Chondrocyte (in vitro differentiated cells): ENCODE data around the gene CGB1. TPM values are rescaled to one million over a fixed set of nuclear protein-coding genes. Genes with fewer than 3 reads are reported as not detected.
A peak's percentile ranks its signal among the peaks of the same experiment; 100 is the strongest.
"Not testable (repeated sequence)": the region's sequence is repeated elsewhere in the genome, so short reads cannot be mapped to it uniquely, and the experiment has no call there.

Source experiments
- DNase-seq: peaks from one replicate; pipeline ENCODE4 v3.0.0; 2021; ENCODE audit warnings: mixed read lengths, low spot score
- H3K27ac Mint-ChIP-seq: one replicate; pipeline ENCODE4 v1.8.0; 2021; ENCODE audit warnings: mild to moderate bottlenecking, moderate library complexity, mixed read lengths; ENCODE audit not compliant: unreplicated experiment
- H3K27me3 Mint-ChIP-seq: 2 replicates; pipeline ENCODE4 v1.8.0; 2021; ENCODE audit warnings: low read depth, mixed read lengths
- H3K36me3 Mint-ChIP-seq: 2 replicates; pipeline ENCODE4 v1.8.0; 2021; ENCODE audit warnings: low read depth, mixed read lengths
- H3K4me1 Mint-ChIP-seq: 2 replicates; pipeline ENCODE4 v1.8.0; 2021; ENCODE audit warnings: low read depth, mild to moderate bottlenecking, mixed read lengths
- H3K4me3 Mint-ChIP-seq: one replicate; pipeline ENCODE4 v1.8.0; 2021; ENCODE audit warnings: mild to moderate bottlenecking, moderate library complexity, mixed read lengths; ENCODE audit not compliant: unreplicated experiment
- H3K9me3 Mint-ChIP-seq: 2 replicates; pipeline ENCODE4 v1.8.0; 2021; ENCODE audit warnings: low read depth, mixed read lengths
- CTCF ChIP-seq: fragments of 200-600 bp; sonication (generic); IDR thresholded peaks from 2 replicates; pipeline ENCODE4 v1.5.0; 2021; ENCODE audit warnings: antibody characterized with exemption, mild to moderate bottlenecking, moderate library complexity
- total RNA-seq: library from RNA; stranded (reverse); gene quantifications from 3 replicates; pipeline ENCODE4 v1.2.1, GENCODE V29; 2021

CGB1 gene
- total RNA-seq, 1 donor from 2014 or later = 0.92 TPM

DNA sequence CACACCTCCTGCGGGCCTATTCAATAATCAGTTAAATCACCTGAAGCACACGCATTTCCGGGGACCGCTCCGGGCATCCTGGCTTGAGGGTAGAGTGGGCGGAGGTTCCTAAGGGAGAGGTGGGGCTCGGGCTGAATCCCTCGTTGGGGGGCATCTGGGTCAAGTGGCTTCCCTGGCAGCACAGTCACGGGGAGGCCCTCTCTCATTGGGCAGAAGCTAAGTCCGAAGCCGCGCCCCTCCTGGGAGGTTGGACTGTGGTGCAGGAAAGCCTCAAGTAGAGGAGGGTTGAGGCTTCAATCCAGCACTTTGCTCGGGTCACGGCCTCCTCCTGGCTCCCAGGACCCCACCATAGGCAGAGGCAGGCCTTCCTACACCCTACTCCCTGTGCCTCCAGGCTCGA lies 6.9 kb upstream of the CGB1 start, which contains the start of gene CGB5:
TSS of gene CGB5 (plus strand) at position 301 of the 400 bp plus-strand sequence. CDS start 362 bp downstream, outside the sequence.
- not testable (repeated sequence) for DNase-seq, H3K27ac Mint-ChIP-seq, H3K9me3 Mint-ChIP-seq, H3K27me3 Mint-ChIP-seq, H3K4me3 Mint-ChIP-seq, H3K36me3 Mint-ChIP-seq
- peaks cover 12% of the 10 kb centered on the region for H3K4me1 Mint-ChIP-seq

DNA sequence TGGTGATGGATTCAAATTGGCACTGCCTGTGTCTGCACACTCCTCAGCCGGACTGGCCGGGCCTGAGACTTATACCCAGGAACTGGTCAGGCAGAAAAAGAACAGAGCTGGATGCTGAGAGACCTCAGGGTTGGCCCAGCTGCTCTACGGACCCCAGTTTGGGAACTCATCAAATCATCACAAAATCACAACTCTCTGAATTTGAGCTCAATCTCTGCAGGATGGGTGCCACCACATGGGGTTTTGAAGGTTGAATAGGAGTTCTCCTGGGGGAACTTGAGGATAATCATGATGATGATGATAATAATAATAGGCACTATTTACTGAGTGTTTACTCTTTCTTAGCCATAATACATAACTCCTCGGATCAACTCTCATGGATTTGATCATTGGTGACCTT lies 6.0 kb upstream of the CGB1 start:
- H3K4me1 Mint-ChIP-seq = peaks cover 19% of the 10 kb centered on the region
- H3K27ac Mint-ChIP-seq, H3K4me3 Mint-ChIP-seq, H3K36me3 Mint-ChIP-seq, H3K9me3 Mint-ChIP-seq, H3K27me3 Mint-ChIP-seq, DNase-seq: not testable (repeated sequence)

DNA sequence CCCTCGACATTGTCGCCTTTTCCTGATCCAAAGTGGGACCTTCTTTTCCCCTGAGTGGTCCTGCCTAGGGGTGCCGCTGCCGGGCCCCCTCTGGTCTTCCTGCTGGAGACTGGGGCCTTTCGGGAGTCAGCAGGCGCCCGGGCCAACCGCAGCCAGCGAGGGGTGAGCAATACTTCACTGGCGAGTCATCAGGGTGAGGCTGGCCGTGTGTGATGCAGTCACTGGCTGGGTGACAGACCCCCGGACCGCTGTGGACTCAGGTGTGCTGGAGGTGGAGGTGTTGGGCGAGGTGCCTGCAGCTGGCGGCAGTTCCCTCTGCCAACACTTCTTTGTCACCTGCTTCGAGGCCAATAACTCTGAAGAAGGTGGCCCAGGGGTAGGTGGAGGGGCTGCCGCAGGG lies 5.5 kb upstream of the CGB1 start:
- no peaks in the 10 kb centered on the region for H3K27me3 Mint-ChIP-seq
- H3K4me3 Mint-ChIP-seq = no peak overlapping the region
- no peaks in the 10 kb centered on the region for H3K9me3 Mint-ChIP-seq
- no peaks in the 10 kb centered on the region for H3K36me3 Mint-ChIP-seq
- DNase-seq = no peak
- TF ChIP-seq CTCF = no peak
- H3K27ac Mint-ChIP-seq = no peak overlapping the region
- peaks cover 19% of the 10 kb centered on the region for H3K4me1 Mint-ChIP-seq

- not testable (repeated sequence) for H3K4me3 Mint-ChIP-seq, H3K27ac Mint-ChIP-seq, DNase-seq, H3K27me3 Mint-ChIP-seq, H3K36me3 Mint-ChIP-seq, H3K9me3 Mint-ChIP-seq
- H3K4me1 Mint-ChIP-seq = peaks cover 19% of the 10 kb centered on the region
Measured at GRCh38 chr19:49039736-49040135, 3.0 kb upstream of the CGB1 start.

GRCh38 chr19:49038557-49039276 lies 2.0 kb upstream of the CGB1 start:
- H3K36me3 Mint-ChIP-seq, H3K9me3 Mint-ChIP-seq, H3K4me3 Mint-ChIP-seq, DNase-seq, H3K27me3 Mint-ChIP-seq: not testable (repeated sequence)
- H3K4me1 Mint-ChIP-seq = peaks cover 19% of the 10 kb centered on the region
- peak overlapping the region; percentile 86 for H3K27ac Mint-ChIP-seq

DNA sequence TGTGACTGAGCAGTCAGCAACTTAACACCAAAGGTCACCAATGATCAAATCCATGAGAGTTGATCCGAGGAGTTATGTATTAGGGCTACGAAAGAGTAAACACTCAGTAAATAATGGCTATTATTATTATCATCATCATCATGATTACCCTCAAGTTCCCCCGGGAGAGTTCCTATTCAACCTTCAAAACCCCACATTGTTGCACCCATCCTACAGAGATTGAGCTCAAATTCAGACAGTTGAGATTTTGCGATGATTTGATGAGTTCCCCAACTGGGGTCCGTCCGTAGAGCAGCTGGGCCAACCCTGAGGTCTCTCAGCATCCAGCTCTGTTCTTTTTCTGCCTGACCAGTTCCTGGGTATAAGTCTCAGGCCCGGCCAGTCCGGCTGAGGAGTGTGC lies 1.4 kb upstream of the CGB1 start:
- H3K27ac Mint-ChIP-seq, H3K27me3 Mint-ChIP-seq, H3K9me3 Mint-ChIP-seq, H3K36me3 Mint-ChIP-seq, H3K4me3 Mint-ChIP-seq, DNase-seq: not testable (repeated sequence)
- peaks cover 19% of the 10 kb centered on the region for H3K4me1 Mint-ChIP-seq

- not testable (repeated sequence) for H3K27ac Mint-ChIP-seq, H3K4me1 Mint-ChIP-seq, H3K27me3 Mint-ChIP-seq, DNase-seq, H3K4me3 Mint-ChIP-seq, H3K36me3 Mint-ChIP-seq, H3K9me3 Mint-ChIP-seq
- TF ChIP-seq CTCF = peak; percentile 68
Measured at GRCh38 chr19:49031642-49032301, 4.9 kb downstream of the CGB1 start, which contains the start of gene CGB2. CGB2 (plus strand) TSS chr19:49031890; CDS start chr19:49032096, 206 bp downstream.

DNA sequence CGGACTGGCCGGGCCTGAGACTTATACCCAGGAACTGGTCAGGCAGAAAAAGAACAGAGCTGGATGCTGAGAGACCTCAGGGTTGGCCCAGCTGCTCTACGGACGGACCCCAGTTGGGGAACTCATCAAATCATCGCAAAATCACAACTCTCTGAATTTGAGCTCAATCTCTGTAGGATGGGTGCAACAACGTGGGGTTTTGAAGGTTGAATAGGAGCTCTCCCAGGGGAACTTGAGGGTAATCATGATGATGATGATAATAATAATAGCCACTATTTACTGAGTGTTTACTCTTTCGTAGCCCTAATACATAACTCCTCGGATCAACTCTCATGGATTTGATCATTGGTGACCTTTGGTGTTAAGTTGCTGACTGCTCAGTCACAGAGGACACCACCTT lies 6.4 kb downstream of the CGB1 start:
- not testable (repeated sequence) for DNase-seq, H3K27me3 Mint-ChIP-seq, H3K4me3 Mint-ChIP-seq, H3K36me3 Mint-ChIP-seq, H3K27ac Mint-ChIP-seq, H3K9me3 Mint-ChIP-seq
- peaks cover 11% of the 10 kb centered on the region for H3K4me1 Mint-ChIP-seq

- DNase-seq, H3K27me3 Mint-ChIP-seq, H3K9me3 Mint-ChIP-seq, H3K4me3 Mint-ChIP-seq, H3K36me3 Mint-ChIP-seq: not testable (repeated sequence)
- peak overlapping the region; percentile 57 for H3K27ac Mint-ChIP-seq
- H3K4me1 Mint-ChIP-seq = peaks cover 14% of the 10 kb centered on the region
Measured at GRCh38 chr19:49029749-49030148, 6.9 kb downstream of the CGB1 start.

- not testable (repeated sequence) for H3K4me3 Mint-ChIP-seq, H3K27ac Mint-ChIP-seq, DNase-seq, H3K9me3 Mint-ChIP-seq, H3K27me3 Mint-ChIP-seq, H3K36me3 Mint-ChIP-seq
- H3K4me1 Mint-ChIP-seq = peaks cover 14% of the 10 kb centered on the region
Measured at GRCh38 chr19:49028686-49029085, 8.0 kb downstream of the CGB1 start.

GRCh38 chr19:49025599-49025998 lies 11.1 kb downstream of the CGB1 start:
- H3K27me3 Mint-ChIP-seq, H3K36me3 Mint-ChIP-seq, DNase-seq, H3K27ac Mint-ChIP-seq, H3K4me3 Mint-ChIP-seq, H3K9me3 Mint-ChIP-seq: not testable (repeated sequence)
- H3K4me1 Mint-ChIP-seq = peaks cover 19% of the 10 kb centered on the region
